VCaP (cell line): Measurements from ENCODE around the gene CCDC83.

ENCODE experiments used
- H3K27ac ChIP-seq: fragments of 450-650 bp; 2 replicates; pipeline ENCODE4 v1.5.1; 2017
- TF ChIP-seq, protein P1 (sequence below): fragments of 450-650 bp; conservative IDR thresholded peaks from 2 replicates; pipeline ENCODE4 v1.5.1; 2017; ENCODE audit warnings: mild to moderate bottlenecking, moderate library complexity

The CCDC83 gene

GRCh38 chr11:85810871-85811611 lies 44.1 kb upstream of the CCDC83 start, which contains the start of gene SYTL2:
SYTL2 (minus strand) TSS chr11:85811141; CDS start chr11:85757725, 53,416 bp downstream.
- peak within 1 kb of the TSS; percentile 84 for H3K27ac ChIP-seq

DNA sequence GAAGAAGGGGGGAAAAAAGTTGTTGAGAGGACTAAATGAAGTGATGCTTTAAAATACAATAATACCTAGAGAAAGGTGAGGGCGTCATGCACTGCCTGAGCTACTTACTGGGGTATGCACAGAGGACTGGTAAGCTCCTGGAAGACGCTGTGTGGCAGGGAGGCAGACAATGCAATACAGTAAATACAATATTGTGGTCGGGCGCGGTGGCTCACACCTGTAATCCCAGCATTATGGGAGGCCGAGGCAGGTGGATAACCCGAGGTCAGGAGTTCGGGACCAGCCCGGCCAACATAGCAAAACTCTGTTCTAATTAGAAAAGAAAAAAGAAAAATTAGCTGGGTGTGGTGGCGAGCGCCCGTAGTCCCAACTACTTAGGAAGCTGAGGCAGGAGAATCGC lies 43.6 kb upstream of the CCDC83 start:
- peak overlapping the region; percentile 84 for H3K27ac ChIP-seq
- TF ChIP-seq, protein P1, sequence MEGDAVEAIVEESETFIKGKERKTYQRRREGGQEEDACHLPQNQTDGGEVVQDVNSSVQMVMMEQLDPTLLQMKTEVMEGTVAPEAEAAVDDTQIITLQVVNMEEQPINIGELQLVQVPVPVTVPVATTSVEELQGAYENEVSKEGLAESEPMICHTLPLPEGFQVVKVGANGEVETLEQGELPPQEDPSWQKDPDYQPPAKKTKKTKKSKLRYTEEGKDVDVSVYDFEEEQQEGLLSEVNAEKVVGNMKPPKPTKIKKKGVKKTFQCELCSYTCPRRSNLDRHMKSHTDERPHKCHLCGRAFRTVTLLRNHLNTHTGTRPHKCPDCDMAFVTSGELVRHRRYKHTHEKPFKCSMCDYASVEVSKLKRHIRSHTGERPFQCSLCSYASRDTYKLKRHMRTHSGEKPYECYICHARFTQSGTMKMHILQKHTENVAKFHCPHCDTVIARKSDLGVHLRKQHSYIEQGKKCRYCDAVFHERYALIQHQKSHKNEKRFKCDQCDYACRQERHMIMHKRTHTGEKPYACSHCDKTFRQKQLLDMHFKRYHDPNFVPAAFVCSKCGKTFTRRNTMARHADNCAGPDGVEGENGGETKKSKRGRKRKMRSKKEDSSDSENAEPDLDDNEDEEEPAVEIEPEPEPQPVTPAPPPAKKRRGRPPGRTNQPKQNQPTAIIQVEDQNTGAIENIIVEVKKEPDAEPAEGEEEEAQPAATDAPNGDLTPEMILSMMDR: no peak

More at GRCh38 chr11:85810871-85811611, 44.1 kb upstream of the CCDC83 start, which contains the start of gene SYTL2:
- TF ChIP-seq, protein P1: peak; percentile 44

- H3K27ac ChIP-seq: no peak overlapping the region; the same call in 1 of the 2 replicates
- TF ChIP-seq, protein P1: no peak
Measured at GRCh38 chr11:85813721-85814120, 41.5 kb upstream of the CCDC83 start.

DNA sequence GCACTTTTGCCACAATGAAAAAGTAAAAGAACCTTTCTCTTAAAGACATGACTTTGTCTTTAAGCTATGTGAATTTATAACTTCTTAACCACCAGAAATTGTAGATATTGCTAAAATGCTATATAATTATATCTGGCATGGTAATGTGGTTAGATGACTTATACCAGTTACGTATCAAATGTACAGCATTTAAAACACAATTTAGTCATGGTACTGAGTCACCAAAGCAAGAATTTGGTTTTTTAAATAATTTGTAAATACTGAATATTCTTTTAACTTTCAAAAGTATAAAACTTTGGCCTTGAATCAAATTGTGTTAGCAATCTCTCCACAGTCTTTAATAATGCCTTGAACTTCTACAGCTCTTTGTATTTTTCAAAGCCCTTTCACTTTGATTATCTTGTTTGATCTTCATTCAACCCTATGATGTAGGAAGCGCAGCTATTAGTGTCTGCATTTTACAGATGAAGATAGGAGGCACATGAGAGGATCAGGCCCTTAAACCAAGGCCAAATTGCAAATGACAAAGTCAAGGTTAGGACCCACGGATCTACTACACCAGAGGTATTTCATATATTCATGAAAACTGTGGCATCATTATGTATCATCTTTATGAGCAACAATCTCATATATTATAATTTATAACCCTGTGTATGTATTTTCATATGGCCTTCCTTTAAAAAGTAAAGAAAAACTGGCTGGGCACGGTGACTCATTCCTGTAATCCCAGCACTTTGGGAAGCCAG lies 39.8 kb upstream of the CCDC83 start:
- H3K27ac ChIP-seq: no peak overlapping the region
- TF ChIP-seq, protein P1: no peak

DNA sequence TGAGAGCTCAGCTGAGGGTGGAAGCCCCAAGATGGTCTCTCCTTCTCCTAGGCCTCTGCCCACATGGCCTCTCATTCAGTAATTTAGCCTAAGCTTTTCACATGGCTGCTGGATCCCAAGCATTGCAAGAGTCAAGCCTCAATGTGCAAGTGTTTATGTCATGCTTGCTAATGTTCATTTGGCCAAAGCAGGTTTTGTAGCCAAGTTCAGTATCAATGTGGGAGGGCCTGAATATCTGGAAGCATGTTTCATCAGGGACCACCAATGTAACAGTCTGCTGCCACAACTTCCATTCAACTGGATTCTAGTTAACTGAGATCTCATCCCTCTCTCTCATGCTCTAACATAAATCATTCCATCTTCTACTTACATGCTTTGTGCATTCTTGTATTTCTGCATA lies 35.7 kb upstream of the CCDC83 start:
- no peak overlapping the region; the same call in 1 of the 2 replicates for H3K27ac ChIP-seq
- TF ChIP-seq, protein P1: no peak

- H3K27ac ChIP-seq: peak overlapping the region; percentile 100
- TF ChIP-seq, protein P1: no peak
Measured at GRCh38 chr11:85821636-85822035, 33.5 kb upstream of the CCDC83 start.

- H3K27ac ChIP-seq: peak overlapping the region; percentile 100; the same call in 1 of the 2 replicates
- TF ChIP-seq, protein P1: no peak
Measured at GRCh38 chr11:85822814-85823213, 32.4 kb upstream of the CCDC83 start.
